MM.1S (cell line): Measurements from ENCODE around the gene ARAP2.

Source experiments
- DNase-seq: peaks from one replicate; pipeline ENCODE4 v3.0.0-alpha.2; 2015
- H2AFZ ChIP-seq: fragments of 300-600 bp; sonication (generic); 2 replicates; pipeline ENCODE4 v1.6.0; 2016; ENCODE audit warnings: antibody characterized with exemption, low read length
- H3F3A ChIP-seq: fragments of 300-600 bp; sonication (generic); 2 replicates; pipeline ENCODE4 v1.6.1; 2016; ENCODE audit warnings: mild to moderate bottlenecking, antibody characterized with exemption, low read length, moderate library complexity, mixed read lengths; ENCODE audit not compliant: insufficient read depth
- H3K27ac ChIP-seq: fragments of 300-600 bp; sonication (generic); 2 replicates; pipeline ENCODE4 v1.5.1; 2016; ENCODE audit warnings: mild to moderate bottlenecking, low read length
- H3K27me3 ChIP-seq: fragments of 300-600 bp; sonication (generic); replicated peaks from 2 replicates; pipeline ENCODE4 v1.6.0; 2016; ENCODE audit warnings: low read length; ENCODE audit not compliant: insufficient read depth
- H3K36me3 ChIP-seq: fragments of 300-600 bp; sonication (generic); replicated peaks from 2 replicates; pipeline ENCODE4 v1.6.1; 2016; ENCODE audit warnings: mild to moderate bottlenecking, low read length, mixed read lengths; ENCODE audit not compliant: insufficient read depth
- H3K4me1 ChIP-seq: fragments of 300-600 bp; sonication (generic); 2 replicates; pipeline ENCODE4 v1.6.1; 2016; ENCODE audit warnings: low read length, mixed read lengths
- H3K4me2 ChIP-seq: fragments of 300-600 bp; sonication (generic); 2 replicates; pipeline ENCODE4 v1.6.0; 2016; ENCODE audit warnings: low read depth, low read length
- H3K4me3 ChIP-seq: fragments of 300-600 bp; sonication (generic); 2 replicates; pipeline ENCODE4 v1.5.1; 2016; ENCODE audit warnings: low read length, mixed read lengths
- H3K79me2 ChIP-seq: fragments of 300-600 bp; sonication (generic); 2 replicates; pipeline ENCODE4 v1.6.1; 2016; ENCODE audit warnings: mixed run types, low read length, mixed read lengths
- H3K9ac ChIP-seq: fragments of 300-600 bp; sonication (generic); 2 replicates; pipeline ENCODE4 v1.6.1; 2016; ENCODE audit warnings: low read length, mixed read lengths
- H3K9me2 ChIP-seq: fragments of 300-600 bp; sonication (generic); replicated peaks from 2 replicates; pipeline ENCODE4 v1.6.1; 2016; ENCODE audit warnings: mild to moderate bottlenecking, low read length, mixed read lengths; ENCODE audit not compliant: insufficient read depth
- H3K9me3 ChIP-seq: fragments of 300-600 bp; sonication (generic); replicated peaks from 2 replicates; pipeline ENCODE4 v1.6.1; 2016; ENCODE audit warnings: mild to moderate bottlenecking, low read length, mixed read lengths; ENCODE audit not compliant: insufficient read depth
- H4K20me1 ChIP-seq: fragments of 300-600 bp; sonication (generic); 2 replicates; pipeline ENCODE4 v1.6.1; 2016; ENCODE audit warnings: mild to moderate bottlenecking, low read length, moderate library complexity, mixed read lengths; ENCODE audit not compliant: insufficient read depth
- EZH2 ChIP-seq: fragments of 300-600 bp; sonication (generic); optimal IDR thresholded peaks from 2 replicates; pipeline ENCODE3; 2017; ENCODE audit warnings: low read depth, mild to moderate bottlenecking, antibody characterized with exemption, low read length, mixed read lengths
- EZH2phosphoT487 ChIP-seq: fragments of 300-600 bp; sonication (generic); IDR thresholded peaks from 2 replicates; pipeline ENCODE4 v1.6.1; 2018; ENCODE audit warnings: antibody characterized with exemption, low read length
- TF ChIP-seq, protein P1 (sequence below): fragments of 300-600 bp; sonication (generic); IDR thresholded peaks from 2 replicates; pipeline ENCODE4 v1.5.1; 2016; ENCODE audit warnings: antibody characterized with exemption, low read length, mixed read lengths

ARAP2 gene

DNA sequence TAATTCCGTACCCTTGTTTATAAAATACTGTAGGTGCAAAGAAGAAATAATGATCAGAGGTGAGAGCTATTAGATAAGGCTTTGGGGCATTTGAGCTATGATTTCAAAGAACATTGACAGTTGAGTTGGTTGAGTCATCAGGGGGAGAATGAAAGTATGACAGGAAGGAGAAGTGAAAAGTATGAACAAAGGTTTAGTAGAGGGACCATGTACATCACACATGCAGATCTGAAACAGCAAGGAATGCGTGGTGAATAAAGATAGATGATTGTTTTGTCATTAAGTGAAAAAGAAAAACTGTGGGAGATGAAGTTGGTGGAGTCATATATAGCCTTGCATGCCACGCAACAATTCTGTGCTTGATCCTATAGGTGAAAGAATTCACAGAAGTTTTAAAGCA, 163.1 kb downstream of the ARAP2 start:
- H3K4me1 ChIP-seq: no peaks in the 10 kb centered on the region
- TF ChIP-seq EZH2: no peak
- TF ChIP-seq, protein P1, sequence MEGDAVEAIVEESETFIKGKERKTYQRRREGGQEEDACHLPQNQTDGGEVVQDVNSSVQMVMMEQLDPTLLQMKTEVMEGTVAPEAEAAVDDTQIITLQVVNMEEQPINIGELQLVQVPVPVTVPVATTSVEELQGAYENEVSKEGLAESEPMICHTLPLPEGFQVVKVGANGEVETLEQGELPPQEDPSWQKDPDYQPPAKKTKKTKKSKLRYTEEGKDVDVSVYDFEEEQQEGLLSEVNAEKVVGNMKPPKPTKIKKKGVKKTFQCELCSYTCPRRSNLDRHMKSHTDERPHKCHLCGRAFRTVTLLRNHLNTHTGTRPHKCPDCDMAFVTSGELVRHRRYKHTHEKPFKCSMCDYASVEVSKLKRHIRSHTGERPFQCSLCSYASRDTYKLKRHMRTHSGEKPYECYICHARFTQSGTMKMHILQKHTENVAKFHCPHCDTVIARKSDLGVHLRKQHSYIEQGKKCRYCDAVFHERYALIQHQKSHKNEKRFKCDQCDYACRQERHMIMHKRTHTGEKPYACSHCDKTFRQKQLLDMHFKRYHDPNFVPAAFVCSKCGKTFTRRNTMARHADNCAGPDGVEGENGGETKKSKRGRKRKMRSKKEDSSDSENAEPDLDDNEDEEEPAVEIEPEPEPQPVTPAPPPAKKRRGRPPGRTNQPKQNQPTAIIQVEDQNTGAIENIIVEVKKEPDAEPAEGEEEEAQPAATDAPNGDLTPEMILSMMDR: no peak
- H3F3A ChIP-seq: no peaks in the 10 kb centered on the region
- peak overlapping the region; percentile 49; the same call in 1 of the 2 replicates for H3K27ac ChIP-seq
- H3K9ac ChIP-seq: no peak overlapping the region
- H4K20me1 ChIP-seq: no peaks in the 10 kb centered on the region
- H3K79me2 ChIP-seq: no peaks in the 10 kb centered on the region
- H3K9me3 ChIP-seq: no peaks in the 10 kb centered on the region
- H3K27me3 ChIP-seq: no peaks in the 10 kb centered on the region
- H3K4me2 ChIP-seq: peak overlapping the region; percentile 8; the same call in 1 of the 2 replicates
- peak; percentile 33 for DNase-seq
- H2AFZ ChIP-seq: no peak overlapping the region
- H3K36me3 ChIP-seq: no peaks in the 10 kb centered on the region
- H3K4me3 ChIP-seq: no peak overlapping the region
- no peaks in the 10 kb centered on the region for H3K9me2 ChIP-seq

DNA sequence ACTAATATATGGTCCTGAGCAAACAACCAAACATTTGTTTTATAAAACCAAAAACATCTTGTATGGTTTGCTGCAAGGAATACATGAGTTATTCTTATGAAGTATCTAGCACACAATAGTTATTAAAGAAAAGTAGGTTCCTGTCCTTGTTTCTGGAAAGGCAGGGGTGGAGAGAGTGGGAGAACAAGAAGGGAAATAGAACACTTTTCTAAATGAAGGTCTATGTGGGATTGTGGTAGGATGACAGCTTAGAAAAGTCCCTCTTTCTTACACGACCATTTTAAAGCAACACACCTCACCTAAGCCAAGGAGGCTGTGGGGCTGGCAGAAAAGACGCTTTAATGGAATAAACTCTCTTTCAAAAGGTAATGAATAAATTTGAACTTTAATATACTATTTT, 164.6 kb downstream of the ARAP2 start:
- Histone ChIP-seq H4K20me1 (no peaks in the 10 kb centered on the region), H3K27ac (no peak overlapping the region), H3F3A (no peaks in the 10 kb centered on the region), H3K4me3 (no peak overlapping the region), H3K27me3 (no peaks in the 10 kb centered on the region), H3K9ac (no peak overlapping the region), H3K4me2 (no peak overlapping the region), H2AFZ (no peak overlapping the region), H3K36me3 (no peaks in the 10 kb centered on the region), H3K9me2 (no peaks in the 10 kb centered on the region), H3K79me2 (no peaks in the 10 kb centered on the region), H3K4me1 (no peaks in the 10 kb centered on the region), H3K9me3 (no peaks in the 10 kb centered on the region)
- TF ChIP-seq EZH2phosphoT487: no peak
- no peak for DNase-seq

DNA sequence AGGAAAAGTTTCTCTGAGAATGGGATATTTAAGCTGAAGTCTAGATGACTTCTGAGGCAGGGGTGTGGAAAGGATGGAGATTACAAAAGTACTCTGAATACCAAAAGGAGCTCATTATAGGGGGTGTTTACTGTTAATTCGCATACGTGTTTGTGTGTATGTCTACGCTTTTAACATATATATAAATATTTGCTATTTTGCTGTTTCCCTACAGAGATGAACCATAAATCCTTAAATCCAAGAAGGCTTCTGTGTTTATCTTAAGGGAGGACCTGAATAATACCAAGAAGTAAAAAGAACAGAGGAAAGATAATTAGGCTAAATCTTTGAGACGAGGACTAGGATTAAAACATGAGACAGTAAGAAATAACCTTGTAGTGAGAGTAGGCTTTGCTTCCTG, 166.0 kb downstream of the ARAP2 start:
- no peak overlapping the region for H3K9ac ChIP-seq
- no peaks in the 10 kb centered on the region for H3K9me3 ChIP-seq
- no peak overlapping the region for H3K4me2 ChIP-seq
- H3F3A ChIP-seq: no peaks in the 10 kb centered on the region
- no peaks in the 10 kb centered on the region for H3K79me2 ChIP-seq
- no peaks in the 10 kb centered on the region for H3K9me2 ChIP-seq
- TF ChIP-seq EZH2: no peak
- TF ChIP-seq EZH2phosphoT487: no peak
- TF ChIP-seq, protein P1: no peak
- H3K4me1 ChIP-seq: no peaks in the 10 kb centered on the region
- no peak overlapping the region for H3K27ac ChIP-seq
- H3K4me3 ChIP-seq: no peak overlapping the region
- H3K27me3 ChIP-seq: no peaks in the 10 kb centered on the region
- no peak for DNase-seq
- no peaks in the 10 kb centered on the region for H3K36me3 ChIP-seq
- H2AFZ ChIP-seq: no peak overlapping the region
- H4K20me1 ChIP-seq: no peaks in the 10 kb centered on the region

DNA sequence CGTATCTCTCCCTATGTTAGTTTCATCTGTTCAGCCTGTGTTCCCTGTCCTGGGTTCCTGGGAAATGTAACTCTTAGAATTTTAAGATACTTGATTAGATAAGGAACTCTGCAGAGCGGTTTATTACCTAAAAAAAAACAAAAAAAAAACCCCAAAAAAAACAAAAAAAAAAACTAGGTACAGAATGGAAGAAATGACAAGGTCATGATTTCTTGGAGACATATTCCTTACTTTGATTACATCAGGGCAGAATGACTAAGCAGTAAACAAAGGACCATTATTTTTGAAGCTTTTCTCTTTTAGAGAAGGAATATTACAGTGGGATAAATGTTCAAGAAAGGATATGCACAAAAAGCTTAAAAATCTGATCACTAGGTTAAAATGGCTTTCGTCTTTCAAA, 171.8 kb downstream of the ARAP2 start:
- Histone ChIP-seq H3K27me3 (no peaks in the 10 kb centered on the region), H2AFZ (no peak overlapping the region), H3K9ac (no peak overlapping the region), H4K20me1 (no peaks in the 10 kb centered on the region), H3F3A (no peaks in the 10 kb centered on the region), H3K79me2 (no peaks in the 10 kb centered on the region), H3K9me2 (no peaks in the 10 kb centered on the region), H3K4me1 (no peaks in the 10 kb centered on the region), H3K9me3 (no peaks in the 10 kb centered on the region), H3K36me3 (no peaks in the 10 kb centered on the region), H3K27ac (no peak overlapping the region), H3K4me3 (no peak overlapping the region), H3K4me2 (no peak overlapping the region)
- no peak for DNase-seq
- no peak for TF ChIP-seq EZH2phosphoT487
- TF ChIP-seq EZH2: no peak
- TF ChIP-seq, protein P1: no peak
